ENCODE measurements around the gene TOPBP1.

GRCh38 chr3:133662278-133662651, 524 bp upstream of the TOPBP1 start:
- no peak for TF ChIP-seq CTCF (IDR thresholded peaks at IDR 0.05 in 4 of 5, conservative IDR thresholded peaks at IDR 0.05 in 1 of 5)
- TF ChIP-seq POLR2A (IDR thresholded peaks at IDR 0.05), result no peak

Measured in gastrocnemius medialis (tissue), 4 donors.